GM13976 (cell line): ENCODE data around the gene NFASC.

ENCODE experiments used
- DNase-seq: peaks from one replicate; pipeline ENCODE4 v3.0.0; 2012; ENCODE audit warnings: low spot score
- CTCF ChIP-seq: IDR thresholded peaks from 2 replicates; pipeline ENCODE4 v1.5.1; 2012; ENCODE audit warnings: borderline replicate concordance, mild to moderate bottlenecking; ENCODE audit not compliant: insufficient read depth; ENCODE audit errors: extremely low read depth, missing control alignments, control extremely low read depth
- in situ Hi-C: fragments of 300-500 bp; cut with MboI; formaldehyde crosslinking; loops from one replicate; pipeline ENCODE4 v1.12.0; 2022; ENCODE audit warnings: low sequenced_read_pairs, mixed read lengths, inconsistent platforms; ENCODE audit not compliant: unreplicated experiment

The NFASC gene

GRCh38 chr1:204870160-204870912 lies at the start of gene NFASC:
TSS of gene NFASC (plus strand) at chr1:204870862. CDS start at chr1:204944316, 73,454 bp downstream.
- DNase-seq: no peak
- in situ Hi-C loops: no loop called here
- TF ChIP-seq CTCF: no peak

- no peak for DNase-seq
- no peak for TF ChIP-seq CTCF
- in situ Hi-C loops: no loop called here
Measured at GRCh38 chr1:204821476-204821875, 49.2 kb upstream of the NFASC start.

GRCh38 chr1:204821924-204822323 lies 48.7 kb upstream of the NFASC start:
- TF ChIP-seq CTCF: no peak
- in situ Hi-C loops: no loop called here
- DNase-seq: no peak

- DNase-seq: peak; percentile 49
- TF ChIP-seq CTCF: no peak
- in situ Hi-C loops: no loop called here
Measured at GRCh38 chr1:204826970-204827369, 43.7 kb upstream of the NFASC start.

- peak; percentile 46 for DNase-seq
- TF ChIP-seq CTCF: no peak
- in situ Hi-C loops: no loop called here
Measured at GRCh38 chr1:204828352-204828850, 42.3 kb upstream of the NFASC start.

GRCh38 chr1:204829133-204829825 lies 41.4 kb upstream of the NFASC start:
- DNase-seq: no peak
- in situ Hi-C loops: no loop called here

More at GRCh38 chr1:204829133-204829825, 41.4 kb upstream of the NFASC start:
- TF ChIP-seq CTCF: no peak
